ENCODE results near the gene SORL1. TPM values are rescaled to one million over a fixed set of nuclear protein-coding genes. Genes with fewer than 3 reads are reported as not detected.

The SORL1 gene
- total and polyA plus RNA-seq, 2 of the 13 experiments (the other 11 are each of a cell fraction or from before 2014, with no cell fraction given): 21.3 to 148 TPM

DNA sequence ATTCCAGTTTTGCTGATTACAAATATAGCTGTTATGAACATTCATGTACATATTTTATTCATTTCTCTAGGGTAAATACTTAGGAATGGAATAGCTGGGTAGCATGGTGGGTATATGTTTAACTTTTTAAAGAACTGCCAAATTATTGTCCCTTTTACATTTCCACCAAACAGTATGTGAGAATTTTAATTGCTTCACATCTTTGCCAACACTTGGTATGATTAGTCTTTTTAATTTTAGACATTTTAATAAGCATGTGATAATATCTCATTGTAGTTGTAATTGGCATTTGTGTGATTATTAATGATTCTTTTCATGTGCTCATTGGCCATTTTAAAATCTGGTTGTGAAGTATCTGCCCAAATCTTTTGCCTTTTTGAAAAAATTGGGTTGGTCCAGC, 73.3 kb downstream of the SORL1 start:
- no TSS peak for BruUV-seq (replicated peaks)

More for the DNA sequence above, 73.3 kb downstream of the SORL1 start:
- intact Hi-C loops (cut with micrococcal nuclease; ENCODE audit: unreplicated experiment): no loop called here
- H2AFZ ChIP-seq (ENCODE audit: low read length): no peak overlapping the region
- no peaks in the 10 kb centered on the region for H3K9me3 ChIP-seq (ENCODE audit: low read length)
- no peaks in the 10 kb centered on the region for H3K27me3 ChIP-seq (ENCODE audit: control insufficient read depth in 1 of 2, insufficient read depth in 2 of 2, low read length in 2 of 2)
- DNase-seq (ENCODE audit: low spot score) (no peak), ATAC-seq (no peak), FAIRE-seq (no peak)
- POLR2A ChIA-PET: no interaction called here
- peaks cover 8% of the 10 kb centered on the region; the same call in 1 of the 2 replicates for H4K20me1 ChIP-seq (ENCODE audit: insufficient read depth, low read length)
- no peak overlapping the region for H3K4me3 ChIP-seq (replicated peaks in 1 of 3; ENCODE audit: insufficient read depth in 1 of 3, low read depth in 2 of 3, low read length in 3 of 3)
- in situ Hi-C loops (cut with HindIII; ENCODE audit: extremely low pct_ligation_motif_present, low pct_unique_long_range_greater_than_20kb): no loop called here
- no peaks in the 10 kb centered on the region for H3K79me2 ChIP-seq (ENCODE audit: insufficient read depth, low read length)
- CTCF ChIA-PET (ENCODE audit: low intra/inter-chr PET ratio, low total read pairs): no interaction called here
- no peaks in the 10 kb centered on the region for H3K4me1 ChIP-seq (ENCODE audit: insufficient read depth, low read length)
- no peak overlapping the region for H3K4me2 ChIP-seq (ENCODE audit: low read depth, low read length)
- H3K27ac ChIP-seq (ENCODE audit: extremely low read length, insufficient read depth, low read length): no peak overlapping the region
- no peak overlapping the region for H3K9ac ChIP-seq (ENCODE audit: insufficient read depth, low read depth, low read length)
- H3K36me3 ChIP-seq (replicated peaks in 1 of 2; ENCODE audit: control insufficient read depth in 1 of 2, insufficient read depth in 2 of 2, low read length in 2 of 2): peaks cover 27 to 74% of the 10 kb centered on the region in 2 experiments
- TF ChIP-seq, protein P1, sequence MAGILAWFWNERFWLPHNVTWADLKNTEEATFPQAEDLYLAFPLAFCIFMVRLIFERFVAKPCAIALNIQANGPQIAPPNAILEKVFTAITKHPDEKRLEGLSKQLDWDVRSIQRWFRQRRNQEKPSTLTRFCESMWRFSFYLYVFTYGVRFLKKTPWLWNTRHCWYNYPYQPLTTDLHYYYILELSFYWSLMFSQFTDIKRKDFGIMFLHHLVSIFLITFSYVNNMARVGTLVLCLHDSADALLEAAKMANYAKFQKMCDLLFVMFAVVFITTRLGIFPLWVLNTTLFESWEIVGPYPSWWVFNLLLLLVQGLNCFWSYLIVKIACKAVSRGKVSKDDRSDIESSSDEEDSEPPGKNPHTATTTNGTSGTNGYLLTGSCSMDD (CRISPR knock-in tag; IDR thresholded peaks at IDR 0.05): no peak
- TF ChIP-seq GTF2F1 (IDR thresholded peaks at IDR 0.05; ENCODE audit: low read length) (no peak), PRPF4 (IDR thresholded peaks at IDR 0.05; ENCODE audit: low read depth, low read length, poor library complexity, severe bottlenecking) (no peak), SSRP1 (CRISPR knock-in tag; IDR thresholded peaks at IDR 0.05) (no peak), PCBP2 (optimal IDR thresholded peaks at IDR 0.05; ENCODE audit: low read depth, low read length, poor library complexity, severe bottlenecking) (no peak)
- TF ChIP-seq, protein P2, sequence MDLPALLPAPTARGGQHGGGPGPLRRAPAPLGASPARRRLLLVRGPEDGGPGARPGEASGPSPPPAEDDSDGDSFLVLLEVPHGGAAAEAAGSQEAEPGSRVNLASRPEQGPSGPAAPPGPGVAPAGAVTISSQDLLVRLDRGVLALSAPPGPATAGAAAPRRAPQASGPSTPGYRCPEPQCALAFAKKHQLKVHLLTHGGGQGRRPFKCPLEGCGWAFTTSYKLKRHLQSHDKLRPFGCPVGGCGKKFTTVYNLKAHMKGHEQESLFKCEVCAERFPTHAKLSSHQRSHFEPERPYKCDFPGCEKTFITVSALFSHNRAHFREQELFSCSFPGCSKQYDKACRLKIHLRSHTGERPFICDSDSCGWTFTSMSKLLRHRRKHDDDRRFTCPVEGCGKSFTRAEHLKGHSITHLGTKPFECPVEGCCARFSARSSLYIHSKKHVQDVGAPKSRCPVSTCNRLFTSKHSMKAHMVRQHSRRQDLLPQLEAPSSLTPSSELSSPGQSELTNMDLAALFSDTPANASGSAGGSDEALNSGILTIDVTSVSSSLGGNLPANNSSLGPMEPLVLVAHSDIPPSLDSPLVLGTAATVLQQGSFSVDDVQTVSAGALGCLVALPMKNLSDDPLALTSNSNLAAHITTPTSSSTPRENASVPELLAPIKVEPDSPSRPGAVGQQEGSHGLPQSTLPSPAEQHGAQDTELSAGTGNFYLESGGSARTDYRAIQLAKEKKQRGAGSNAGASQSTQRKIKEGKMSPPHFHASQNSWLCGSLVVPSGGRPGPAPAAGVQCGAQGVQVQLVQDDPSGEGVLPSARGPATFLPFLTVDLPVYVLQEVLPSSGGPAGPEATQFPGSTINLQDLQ (CRISPR knock-in tag; IDR thresholded peaks at IDR 0.05): no peak
- TF ChIP-seq, protein P3, sequence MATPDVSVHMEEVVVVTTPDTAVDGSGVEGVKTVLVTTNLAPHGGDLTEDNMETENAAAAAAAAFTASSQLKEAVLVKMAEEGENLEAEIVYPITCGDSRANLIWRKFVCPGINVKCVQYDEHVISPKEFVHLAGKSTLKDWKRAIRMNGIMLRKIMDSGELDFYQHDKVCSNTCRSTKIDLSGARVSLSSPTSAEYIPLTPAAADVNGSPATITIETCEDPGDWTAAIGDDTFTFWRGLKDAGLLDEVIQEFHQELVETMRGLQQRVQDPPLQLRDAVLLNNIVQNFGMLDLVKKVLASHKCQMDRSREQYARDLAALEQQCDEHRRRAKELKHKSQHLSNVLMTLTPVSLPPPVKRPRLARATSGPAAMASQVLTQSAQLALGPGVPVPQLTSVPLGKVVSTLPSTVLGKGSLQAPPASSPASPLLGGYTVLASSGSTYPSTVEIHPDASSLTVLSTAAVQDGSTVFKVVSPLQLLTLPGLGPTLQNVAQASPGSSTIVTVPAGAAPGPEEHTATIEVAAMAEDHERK (CRISPR knock-in tag; IDR thresholded peaks at IDR 0.05; ENCODE audit: low read depth): no peak

Data from HepG2 (cell line).